Activated CD8-positive, alpha-beta memory T cell treated with anti-CD3 and anti-CD28 coated beads for 48 hours (primary cell): ENCODE data around the gene ACOX3.

ENCODE experiments used
- DNase-seq, 3 experiments: peaks; one replicate each; pipeline ENCODE4 v3.0.0-alpha.2; 2020; ENCODE audit warnings: low read depth in 2 of 3, low spot score in 2 of 3

The ACOX3 gene

GRCh38 chr4:8376361-8377102 is 64.0 kb downstream of the ACOX3 start:
- no peak for DNase-seq

GRCh38 chr4:8374851-8375649 is 65.5 kb downstream of the ACOX3 start:
- no peak for DNase-seq

- no peak for DNase-seq
Observed at GRCh38 chr4:8373973-8374545, 66.5 kb downstream of the ACOX3 start.

- no peak for DNase-seq
Observed at GRCh38 chr4:8373270-8373972, 67.1 kb downstream of the ACOX3 start.

GRCh38 chr4:8372506-8372905 is 68.0 kb downstream of the ACOX3 start:
- no peak for DNase-seq

- no peak for DNase-seq
Observed at GRCh38 chr4:8371596-8371995, 68.9 kb downstream of the ACOX3 start.

- no peak for DNase-seq
Observed at GRCh38 chr4:8370835-8371595, 69.5 kb downstream of the ACOX3 start.

GRCh38 chr4:8370106-8370787 is 70.3 kb downstream of the ACOX3 start:
- no peak for DNase-seq

GRCh38 chr4:8369426-8370105 is 71.0 kb downstream of the ACOX3 start:
- no peak for DNase-seq

- DNase-seq, result no peak
Observed at GRCh38 chr4:8368998-8369397, 71.5 kb downstream of the ACOX3 start.

GRCh38 chr4:8368061-8368481 is 72.5 kb downstream of the ACOX3 start:
- DNase-seq, result no peak

- DNase-seq, result no peak
Observed at GRCh38 chr4:8366601-8367000, 73.9 kb downstream of the ACOX3 start.

- DNase-seq, result no peak
Observed at GRCh38 chr4:8365951-8366350, 74.6 kb downstream of the ACOX3 start.

- no peak for DNase-seq
Observed at GRCh38 chr4:8365353-8365752, 75.2 kb downstream of the ACOX3 start.

GRCh38 chr4:8364848-8365350 is 75.6 kb downstream of the ACOX3 start:
- DNase-seq, result no peak

GRCh38 chr4:8364141-8364540 is 76.4 kb downstream of the ACOX3 start:
- DNase-seq, result no peak

- DNase-seq, result no peak
Observed at GRCh38 chr4:8362483-8362882, 78.0 kb downstream of the ACOX3 start.

- DNase-seq, result no peak
Observed at GRCh38 chr4:8359193-8359592, 81.3 kb downstream of the ACOX3 start.

- DNase-seq, result no peak
Observed at GRCh38 chr4:8356856-8357255, 83.7 kb downstream of the ACOX3 start.
